B cell (primary cell): Measurements from ENCODE around the gene MSI1. TPM values are rescaled to one million over a fixed set of nuclear protein-coding genes. Genes with fewer than 3 reads are reported as not detected.

Experiments
- ATAC-seq: fragments of 200-7000 bp; cut with Tn5 transposase; one replicate; pipeline ENCODE4 v1.10.0; 2021; ENCODE audit warnings: low read depth, mild to moderate bottlenecking, moderate number of reproducible peaks, moderate library complexity
- CTCF ChIA-PET: fragments of 350-600 bp; sonication (Branson Sonifier 250); formaldehyde crosslinking; loops from one replicate; lab custom pipeline; 2021; ENCODE audit warnings: antibody characterized with exemption, inconsistent platforms; lab: Charles Lee
- POLR2A ChIA-PET: fragments of 350-600 bp; sonication (Branson Sonifier 250); formaldehyde crosslinking; loops from one replicate; lab custom pipeline; 2021; ENCODE audit warnings: antibody characterized with exemption; lab: Charles Lee
- DNase-seq: peaks from one replicate; pipeline ENCODE4 v3.0.0; 2013
- H2AFZ ChIP-seq: 2 replicates; pipeline ENCODE4 v1.6.1; 2012; ENCODE audit warnings: mild to moderate bottlenecking, low read depth, low read length; ENCODE audit not compliant: insufficient read depth, poor library complexity, severe bottlenecking
- H3K27ac ChIP-seq, 2 donors: 1 replicate in 1 of 2; 2 replicates in 1 of 2; pipeline ENCODE4 v1.5.1; 2012 to 2013; ENCODE audit warnings: low read length in 2 of 2, mild to moderate bottlenecking in 2 of 2, moderate library complexity in 1 of 2
- H3K27me3 ChIP-seq, 4 experiments: fragments of 200-600 bp in 1 of 4; sonication (generic) in 1 of 4; replicated peaks in 1 of 4; 1 replicate in 2 of 4; 2 replicates in 2 of 4; pipeline versions ENCODE4 v1.6.1 to v1.7.0; 2013 to 2016; ENCODE audit warnings: low read length in 3 of 4, mild to moderate bottlenecking in 2 of 4, mixed read lengths in 1 of 4, moderate library complexity in 1 of 4; ENCODE audit not compliant: insufficient read depth in 4 of 4, control insufficient read depth in 3 of 4; ENCODE audit errors: control extremely low read depth in 1 of 4
- H3K36me3 ChIP-seq, 2 experiments: replicated peaks in 1 of 2; 1 replicate in 1 of 2; 2 replicates in 1 of 2; pipeline versions ENCODE4 v1.6.1 to v1.7.1; 2013; ENCODE audit warnings: low read length in 1 of 2; ENCODE audit not compliant: insufficient read depth in 2 of 2, control insufficient read depth in 1 of 2; ENCODE audit errors: control extremely low read depth in 1 of 2, extremely low read depth in 1 of 2
- H3K4me1 ChIP-seq, 2 donors: fragments of 200-600 bp in 1 of 2; sonication (generic) in 1 of 2; 1 replicate in 1 of 2; 2 replicates in 1 of 2; pipeline versions ENCODE4 v1.5.1 to v1.6.1; 2013 to 2017; ENCODE audit warnings: low read length in 2 of 2; ENCODE audit not compliant: control insufficient read depth in 2 of 2, insufficient read depth in 2 of 2
- H3K4me2 ChIP-seq: replicated peaks from 2 replicates; pipeline ENCODE3; 2012; ENCODE audit warnings: mild to moderate bottlenecking, low read depth, low read length; ENCODE audit not compliant: poor library complexity, severe bottlenecking
- H3K4me3 ChIP-seq, 5 experiments: fragments of 200-600 bp in 1 of 5; sonication (generic) in 1 of 5; 1 replicate in 3 of 5; 2 replicates in 2 of 5; pipeline versions ENCODE4 v1.5.1 to v1.7.0; 2011 to 2016; ENCODE audit warnings: low read length in 4 of 5, mild to moderate bottlenecking in 4 of 5, low read depth in 2 of 5, control low read depth in 1 of 5, moderate library complexity in 1 of 5; ENCODE audit not compliant: insufficient read depth in 1 of 5; ENCODE audit errors: control extremely low read depth in 1 of 5, extremely low read depth in 1 of 5
- H3K79me2 ChIP-seq: fragments of 200-600 bp; sonication (generic); one replicate; pipeline ENCODE4 v1.6.0; 2016; ENCODE audit warnings: low read length; ENCODE audit not compliant: control insufficient read depth, insufficient read depth
- H3K9ac ChIP-seq: fragments of 200-600 bp; sonication (generic); 2 replicates; pipeline ENCODE4 v1.6.1; 2017; ENCODE audit warnings: mild to moderate bottlenecking, low read length, moderate library complexity
- H3K9me3 ChIP-seq, 3 donors: one replicate each; pipeline versions ENCODE4 v1.6.1 to v1.7.1; 2013; ENCODE audit warnings: low read length in 2 of 3; ENCODE audit not compliant: control insufficient read depth in 2 of 3, insufficient read depth in 1 of 3; ENCODE audit errors: control extremely low read depth in 1 of 3
- H4K20me1 ChIP-seq: 2 replicates; pipeline ENCODE4 v1.6.0; 2012; ENCODE audit warnings: mild to moderate bottlenecking, low read length; ENCODE audit not compliant: insufficient read depth, control insufficient read depth, poor library complexity, severe bottlenecking
- H3K27ac Mint-ChIP-seq: one replicate; pipeline ENCODE4 v1.8.0; 2021; ENCODE audit warnings: mixed read lengths
- H3K27me3 Mint-ChIP-seq: one replicate; pipeline ENCODE4 v1.8.0; 2021; ENCODE audit warnings: mixed read lengths
- H3K4me1 Mint-ChIP-seq: one replicate; pipeline ENCODE4 v1.8.0; 2021; ENCODE audit warnings: mixed read lengths
- H3K4me3 Mint-ChIP-seq: one replicate; pipeline ENCODE4 v1.8.0; 2021; ENCODE audit warnings: mixed read lengths
- H3K9me3 Mint-ChIP-seq: one replicate; pipeline ENCODE4 v1.8.0; 2022; ENCODE audit warnings: mixed read lengths; ENCODE audit not compliant: insufficient read depth
- EZH2 ChIP-seq: IDR thresholded peaks from 2 replicates; pipeline ENCODE4 v1.6.1; 2012; ENCODE audit warnings: borderline replicate concordance, low read depth, mild to moderate bottlenecking, moderate library complexity, low read length; ENCODE audit not compliant: insufficient read depth, poor library complexity, severe bottlenecking
- WGBS: methylation state at CpG from one replicate; pipeline ENCODE4 v1.1.5; 2013; ENCODE audit warnings: missing lambda C conversion rate; ENCODE audit not compliant: insufficient coverage; 5-methylcytosine and 5-hydroxymethylcytosine counted together
- intact Hi-C: fragments of 100-400 bp; cut with micrococcal nuclease; formaldehyde crosslinking; loops from one replicate; pipeline ENCODE4 v1.10.0; 2022
- polyA plus RNA-seq: library from polyadenylated mRNA; depleted of rRNA; stranded (reverse); fragments of >200 nt; gene quantifications from 2 replicates; pipeline ENCODE4 v1.2.3, GENCODE V29; 2012
- total RNA-seq, 2 donors: library from RNA; stranded (reverse); fragments of 120-200 nt in 1 of 2; gene quantifications; 1 replicate in 1 of 2; 2 replicates in 1 of 2; pipeline versions ENCODE4 v1.2.3 to v1.2.4, GENCODE V29; 2013 to 2022
- TF ChIP-seq, protein P1 (sequence below): fragments of 200-600 bp; IDR thresholded peaks from one replicate; pipeline ENCODE4 v1.8.0; 2022; ENCODE audit warnings: antibody characterized with exemption, mild to moderate bottlenecking

MSI1 gene
- total and polyA plus RNA-seq, 2 donors (not counting 1 experiment from before 2014, with no cell fraction given) = not detected

DNA sequence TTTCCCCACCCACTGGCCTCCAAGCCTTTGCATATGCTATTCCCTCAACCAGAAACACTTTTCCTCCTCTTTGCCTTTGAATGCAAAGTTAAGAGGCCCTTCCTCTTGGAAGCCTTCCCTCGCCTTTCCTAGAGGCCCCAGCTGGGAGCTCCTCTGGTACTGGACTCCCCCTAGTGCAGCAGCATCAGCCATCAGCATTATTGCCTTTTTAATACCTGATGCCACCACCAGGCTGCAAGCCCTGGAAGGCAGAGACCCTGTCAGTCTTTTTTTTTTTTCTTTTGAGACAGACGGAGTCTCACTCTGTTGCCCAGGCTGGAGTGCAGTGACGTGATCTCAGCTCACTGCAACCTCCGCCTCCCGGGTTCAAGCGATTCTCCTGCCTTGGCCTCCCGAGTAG, 22.3 kb downstream of the MSI1 start:
- no peaks in the 10 kb centered on the region for H3K36me3 ChIP-seq
- POLR2A ChIA-PET = interaction anchor here (0.7 kb wide), 1 partner anchor 8 kb away, joined by 3 read pairs; no protein-coding TSS in a partner anchor
- CTCF ChIA-PET = no interaction called here

DNA sequence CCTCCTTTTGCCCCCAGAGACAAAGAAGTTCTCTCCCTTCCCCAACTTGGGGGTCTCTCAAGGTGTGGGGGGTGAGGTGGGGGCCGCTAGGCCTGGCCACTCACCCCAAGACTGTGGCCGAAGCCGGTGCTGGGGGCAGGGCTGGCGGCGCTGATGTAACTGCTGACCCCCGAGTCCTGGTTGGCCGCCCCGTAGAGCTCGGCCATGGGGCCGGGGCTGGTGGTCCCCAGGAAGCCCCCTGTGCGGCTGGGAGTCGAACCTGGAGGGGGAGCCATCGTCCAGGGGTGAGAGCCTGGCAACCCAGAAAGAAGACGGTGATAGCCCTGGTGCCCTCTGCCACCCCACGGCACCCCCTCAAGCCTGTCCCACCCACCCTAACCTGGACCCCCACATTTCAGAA, 22.9 kb downstream of the MSI1 start:
- no peaks in the 10 kb centered on the region for H3K4me1 Mint-ChIP-seq
- no peaks in the 10 kb centered on the region for H3K9me3 Mint-ChIP-seq
- Histone ChIP-seq H3K4me2 (no peak overlapping the region), H3K27me3 (peaks cover 0 to 11% (median 2%) of the 10 kb centered on the region in 4 experiments), H3K27ac (no peak overlapping the region), H3K9ac (no peak overlapping the region), H3K4me3 (no peak overlapping the region), H3K36me3 (no peaks in the 10 kb centered on the region), H2AFZ (no peak overlapping the region), H3K4me1 (no peaks in the 10 kb centered on the region), H4K20me1 (no peaks in the 10 kb centered on the region), H3K9me3 (no peaks in the 10 kb centered on the region), H3K79me2 (no peaks in the 10 kb centered on the region)
- CTCF ChIA-PET = no interaction called here
- intact Hi-C loops = no loop called here
- 86% methylated on average over 14 of the region's 15 CpGs for WGBS
- POLR2A ChIA-PET = interaction anchor here (0.7 kb wide), 1 partner anchor 7 kb away, joined by 3 read pairs; no protein-coding TSS in a partner anchor
- H3K27me3 Mint-ChIP-seq = peaks cover 16% of the 10 kb centered on the region
- TF ChIP-seq, protein P1, sequence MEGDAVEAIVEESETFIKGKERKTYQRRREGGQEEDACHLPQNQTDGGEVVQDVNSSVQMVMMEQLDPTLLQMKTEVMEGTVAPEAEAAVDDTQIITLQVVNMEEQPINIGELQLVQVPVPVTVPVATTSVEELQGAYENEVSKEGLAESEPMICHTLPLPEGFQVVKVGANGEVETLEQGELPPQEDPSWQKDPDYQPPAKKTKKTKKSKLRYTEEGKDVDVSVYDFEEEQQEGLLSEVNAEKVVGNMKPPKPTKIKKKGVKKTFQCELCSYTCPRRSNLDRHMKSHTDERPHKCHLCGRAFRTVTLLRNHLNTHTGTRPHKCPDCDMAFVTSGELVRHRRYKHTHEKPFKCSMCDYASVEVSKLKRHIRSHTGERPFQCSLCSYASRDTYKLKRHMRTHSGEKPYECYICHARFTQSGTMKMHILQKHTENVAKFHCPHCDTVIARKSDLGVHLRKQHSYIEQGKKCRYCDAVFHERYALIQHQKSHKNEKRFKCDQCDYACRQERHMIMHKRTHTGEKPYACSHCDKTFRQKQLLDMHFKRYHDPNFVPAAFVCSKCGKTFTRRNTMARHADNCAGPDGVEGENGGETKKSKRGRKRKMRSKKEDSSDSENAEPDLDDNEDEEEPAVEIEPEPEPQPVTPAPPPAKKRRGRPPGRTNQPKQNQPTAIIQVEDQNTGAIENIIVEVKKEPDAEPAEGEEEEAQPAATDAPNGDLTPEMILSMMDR = no peak
- TF ChIP-seq EZH2 = no peak
- DNase-seq = no peak
- ATAC-seq = no peak
- H3K27ac Mint-ChIP-seq = no peak overlapping the region
- H3K4me3 Mint-ChIP-seq = no peak overlapping the region

More for the DNA sequence above, 22.3 kb downstream of the MSI1 start:
- H3K79me2 ChIP-seq = no peaks in the 10 kb centered on the region
- intact Hi-C loops = no loop called here
- H3K4me1 Mint-ChIP-seq = no peaks in the 10 kb centered on the region
- no peak overlapping the region for H2AFZ ChIP-seq
- no peak overlapping the region for H3K27ac Mint-ChIP-seq
- no peak overlapping the region for H3K27ac ChIP-seq
- DNase-seq = no peak
- peaks cover 0 to 9% (median 2%) of the 10 kb centered on the region in 4 experiments for H3K27me3 ChIP-seq
- H3K4me2 ChIP-seq = no peak overlapping the region
- ATAC-seq = no peak
- H3K4me3 Mint-ChIP-seq = no peak overlapping the region
- H3K9me3 ChIP-seq = no peaks in the 10 kb centered on the region
- no peaks in the 10 kb centered on the region for H4K20me1 ChIP-seq
- WGBS = 87% methylated on average over 1 of the region's 7 CpGs
- H3K4me3 ChIP-seq = no peak overlapping the region
- no peak overlapping the region for H3K9ac ChIP-seq
- no peaks in the 10 kb centered on the region for H3K9me3 Mint-ChIP-seq
- H3K27me3 Mint-ChIP-seq = peaks cover 16% of the 10 kb centered on the region
- TF ChIP-seq, protein P1 = no peak
- TF ChIP-seq EZH2 = no peak
- no peaks in the 10 kb centered on the region for H3K4me1 ChIP-seq
